H9 (cell line): ENCODE results near the gene CLMP. TPM values are rescaled to one million over a fixed set of nuclear protein-coding genes. Genes with fewer than 3 reads are reported as not detected.

ENCODE experiments used
- DNase-seq: peaks from one replicate; pipeline ENCODE4 v3.0.0-alpha.2; 2017
- H2AFZ ChIP-seq: one replicate; pipeline ENCODE4 v1.6.1; 2013; ENCODE audit warnings: mild to moderate bottlenecking, low read length, control low read depth, moderate library complexity
- H2AK5ac ChIP-seq: 2 replicates; pipeline ENCODE4 v1.6.1; 2013; ENCODE audit warnings: low read length, control low read depth, mixed read lengths; ENCODE audit not compliant: insufficient read length
- H2BK120ac ChIP-seq: one replicate; pipeline ENCODE4 v1.6.1; 2013; ENCODE audit warnings: low read depth, mild to moderate bottlenecking, low read length, control low read depth, inconsistent platforms; ENCODE audit not compliant: poor library complexity, severe bottlenecking
- H2BK12ac ChIP-seq: 2 replicates; pipeline ENCODE4 v1.6.1; 2013; ENCODE audit warnings: low read length, control low read depth, mixed read lengths, low read depth; ENCODE audit not compliant: insufficient read length
- H2BK15ac ChIP-seq: 2 replicates; pipeline ENCODE4 v1.6.1; 2013; ENCODE audit warnings: low read depth, low read length, control low read depth
- H2BK20ac ChIP-seq: one replicate; pipeline ENCODE4 v1.6.1; 2013; ENCODE audit warnings: low read depth, mild to moderate bottlenecking, low read length, control low read depth, inconsistent platforms; ENCODE audit not compliant: poor library complexity, severe bottlenecking
- H2BK5ac ChIP-seq: 2 replicates; pipeline ENCODE4 v1.6.1; 2013; ENCODE audit warnings: low read length, control low read depth, mixed read lengths; ENCODE audit not compliant: insufficient read length
- H3K14ac ChIP-seq: 2 replicates; pipeline ENCODE4 v1.6.1; 2013; ENCODE audit warnings: low read length, control low read depth; ENCODE audit not compliant: insufficient read depth
- H3K18ac ChIP-seq: 2 replicates; pipeline ENCODE4 v1.6.1; 2013; ENCODE audit warnings: low read depth, mild to moderate bottlenecking, mixed read lengths, low read length, control low read depth; ENCODE audit not compliant: insufficient read length
- H3K23ac ChIP-seq: 2 replicates; pipeline ENCODE4 v1.6.1; 2013; ENCODE audit warnings: low read length, control low read depth, mixed read lengths, low read depth; ENCODE audit not compliant: insufficient read length
- H3K23me2 ChIP-seq: 2 replicates; pipeline ENCODE4 v1.6.1; 2013; ENCODE audit warnings: low read depth, mild to moderate bottlenecking, mixed read lengths, low read length, control low read depth; ENCODE audit not compliant: insufficient read length, poor library complexity, severe bottlenecking
- H3K27ac ChIP-seq: 2 replicates; pipeline ENCODE4 v1.5.1; 2013; ENCODE audit warnings: low read length, control low read depth, mixed read lengths, low read depth; ENCODE audit not compliant: insufficient read length
- H3K27me3 ChIP-seq: 2 replicates; pipeline ENCODE4 v1.6.1; 2013; ENCODE audit warnings: low read length, control low read depth, inconsistent platforms; ENCODE audit not compliant: insufficient read depth
- H3K4ac ChIP-seq: 2 replicates; pipeline ENCODE4 v1.6.1; 2013; ENCODE audit warnings: low read depth, mild to moderate bottlenecking, control low read depth, inconsistent platforms, low read length, moderate library complexity
- H3K4me1 ChIP-seq: 2 replicates; pipeline ENCODE4 v1.6.1; 2013; ENCODE audit warnings: low read length, control low read depth, inconsistent platforms; ENCODE audit not compliant: insufficient read depth
- H3K4me2 ChIP-seq: 2 replicates; pipeline ENCODE4 v1.6.1; 2013; ENCODE audit warnings: low read length, control low read depth, mixed read lengths; ENCODE audit not compliant: insufficient read length, insufficient read depth
- H3K56ac ChIP-seq: 2 replicates; pipeline ENCODE4 v1.6.1; 2013; ENCODE audit warnings: low read depth, mild to moderate bottlenecking, mixed read lengths, low read length, control low read depth; ENCODE audit not compliant: insufficient read length
- H3K79me1 ChIP-seq: 2 replicates; pipeline ENCODE4 v1.6.1; 2013; ENCODE audit warnings: low read depth, mild to moderate bottlenecking, moderate library complexity, low read length, control low read depth, inconsistent platforms; ENCODE audit not compliant: insufficient read depth, poor library complexity, severe bottlenecking
- H3K79me2 ChIP-seq: 2 replicates; pipeline ENCODE4 v1.6.1; 2013; ENCODE audit warnings: low read length, control low read depth, inconsistent platforms; ENCODE audit not compliant: insufficient read depth
- H3K9ac ChIP-seq: 2 replicates; pipeline ENCODE4 v1.6.1; 2013; ENCODE audit warnings: low read length, control low read depth, mixed read lengths; ENCODE audit not compliant: insufficient read length; ENCODE audit errors: extremely low read depth
- H3K9me3 ChIP-seq: one replicate; pipeline ENCODE4 v1.6.1; 2013; ENCODE audit warnings: low read depth, low read length, inconsistent platforms; ENCODE audit not compliant: control insufficient read depth
- H3T11ph ChIP-seq: one replicate; pipeline ENCODE4 v1.6.1; 2013; ENCODE audit warnings: mild to moderate bottlenecking, low read length, control low read depth, inconsistent platforms
- H4K20me1 ChIP-seq: one replicate; pipeline ENCODE4 v1.6.1; 2013; ENCODE audit not compliant: control insufficient read depth, insufficient read length, insufficient read depth
- H4K5ac ChIP-seq: 2 replicates; pipeline ENCODE4 v1.6.1; 2013; ENCODE audit warnings: low read depth, mild to moderate bottlenecking, mixed read lengths, low read length, control low read depth; ENCODE audit not compliant: insufficient read length
- H4K8ac ChIP-seq: replicated peaks from 2 replicates; pipeline ENCODE4 v1.6.1; 2013; ENCODE audit warnings: low read length, control low read depth, mixed read lengths, low read depth; ENCODE audit not compliant: insufficient read length
- H4K91ac ChIP-seq: 2 replicates; pipeline ENCODE4 v1.6.1; 2013; ENCODE audit warnings: low read depth, mild to moderate bottlenecking, moderate library complexity, mixed read lengths, low read length, control low read depth; ENCODE audit not compliant: insufficient read length
- H3K27ac Mint-ChIP-seq, 3 experiments: 2 replicates in 2 of 3; 3 replicates in 1 of 3; pipeline ENCODE4 v1.8.0; 2020 to 2021; ENCODE audit warnings: mixed read lengths in 3 of 3, mild to moderate bottlenecking in 1 of 3, moderate library complexity in 1 of 3
- H3K27me3 Mint-ChIP-seq: 2 replicates; pipeline ENCODE4 v1.8.0; 2021; ENCODE audit warnings: low read depth, mild to moderate bottlenecking, moderate library complexity, mixed read lengths
- H3K36me3 Mint-ChIP-seq, 3 experiments: 2 replicates in 2 of 3; 3 replicates in 1 of 3; pipeline ENCODE4 v1.8.0; 2020 to 2021; ENCODE audit warnings: low read depth in 3 of 3, mixed read lengths in 3 of 3; ENCODE audit not compliant: insufficient read depth in 1 of 3
- H3K4me1 Mint-ChIP-seq, 2 experiments: 2 replicates each; pipeline ENCODE4 v1.8.0; 2020; ENCODE audit warnings: mixed read lengths in 2 of 2
- H3K4me3 Mint-ChIP-seq, 2 experiments: 2 replicates in 1 of 2; 3 replicates in 1 of 2; pipeline ENCODE4 v1.8.0; 2020 to 2021; ENCODE audit warnings: mild to moderate bottlenecking in 2 of 2, mixed read lengths in 2 of 2, moderate library complexity in 1 of 2
- H3K9me3 Mint-ChIP-seq, 2 experiments: 2 replicates in 1 of 2; 3 replicates in 1 of 2; pipeline ENCODE4 v1.8.0; 2020; ENCODE audit warnings: mild to moderate bottlenecking in 2 of 2, mixed read lengths in 2 of 2, moderate library complexity in 1 of 2
- WGBS: extraction: QIAGEN DNeasy Blood & Tissue Kit; methylation state at CpG from one replicate; pipeline ENCODE4 v1.1.7; 2013; ENCODE audit warnings: missing lambda C conversion rate, low lambda C conversion rate, mixed read lengths; ENCODE audit not compliant: insufficient read length; ENCODE audit errors: extremely low coverage; 5-methylcytosine and 5-hydroxymethylcytosine counted together
- total RNA-seq: library from RNA; stranded (reverse); gene quantifications from 2 replicates; pipeline ENCODE4 v1.2.1, GENCODE V29; 2021
- TF ChIP-seq, protein P1 (sequence below): fragments of 200-600 bp; sonication (generic); conservative IDR thresholded peaks from 3 replicates; pipeline ENCODE4 v1.8.0; 2021; ENCODE audit warnings: antibody characterized with exemption, mild to moderate bottlenecking

Gene CLMP
- total RNA-seq, 1 experiment from 2014 or later: 13.8 TPM

GRCh38 chr11:123231777-123232176 lies 36.7 kb upstream of the CLMP start:
- Histone ChIP-seq H3K4ac (no peak overlapping the region), H3T11ph (no peak overlapping the region), H3K56ac (no peak overlapping the region), H4K20me1 (no peaks in the 10 kb centered on the region), H3K4me1 (peaks cover 7% of the 10 kb centered on the region; the same call in 1 of the 2 replicates), H3K79me1 (no peaks in the 10 kb centered on the region), H2BK12ac (no peak overlapping the region), H3K9ac (no peak overlapping the region), H3K4me2 (no peak overlapping the region), H3K18ac (no peak overlapping the region), H2BK5ac (no peak overlapping the region), H4K8ac (no peak overlapping the region), H3K23ac (no peak overlapping the region), H2BK20ac (no peak overlapping the region), H4K91ac (no peak overlapping the region), H2AK5ac (no peak overlapping the region), H4K5ac (no peak overlapping the region), H3K79me2 (no peaks in the 10 kb centered on the region), H3K27ac (no peak overlapping the region), H3K27me3 (no peaks in the 10 kb centered on the region), H3K23me2 (no peaks in the 10 kb centered on the region), H2BK120ac (no peak overlapping the region), H2BK15ac (no peak overlapping the region), H2AFZ (no peak overlapping the region), H3K9me3 (no peaks in the 10 kb centered on the region), H3K14ac (no peak overlapping the region)
- H3K27me3 Mint-ChIP-seq: no peaks in the 10 kb centered on the region; the same call in 1 of the 2 replicates
- no peak overlapping the region for H3K27ac Mint-ChIP-seq
- H3K4me1 Mint-ChIP-seq: peaks cover 15 to 17% of the 10 kb centered on the region in 2 experiments
- DNase-seq: no peak
- no peaks in the 10 kb centered on the region for H3K36me3 Mint-ChIP-seq
- no peak overlapping the region for H3K4me3 Mint-ChIP-seq
- no CpG with 5 or more reads among the region's 3 CpGs for WGBS
- TF ChIP-seq, protein P1, sequence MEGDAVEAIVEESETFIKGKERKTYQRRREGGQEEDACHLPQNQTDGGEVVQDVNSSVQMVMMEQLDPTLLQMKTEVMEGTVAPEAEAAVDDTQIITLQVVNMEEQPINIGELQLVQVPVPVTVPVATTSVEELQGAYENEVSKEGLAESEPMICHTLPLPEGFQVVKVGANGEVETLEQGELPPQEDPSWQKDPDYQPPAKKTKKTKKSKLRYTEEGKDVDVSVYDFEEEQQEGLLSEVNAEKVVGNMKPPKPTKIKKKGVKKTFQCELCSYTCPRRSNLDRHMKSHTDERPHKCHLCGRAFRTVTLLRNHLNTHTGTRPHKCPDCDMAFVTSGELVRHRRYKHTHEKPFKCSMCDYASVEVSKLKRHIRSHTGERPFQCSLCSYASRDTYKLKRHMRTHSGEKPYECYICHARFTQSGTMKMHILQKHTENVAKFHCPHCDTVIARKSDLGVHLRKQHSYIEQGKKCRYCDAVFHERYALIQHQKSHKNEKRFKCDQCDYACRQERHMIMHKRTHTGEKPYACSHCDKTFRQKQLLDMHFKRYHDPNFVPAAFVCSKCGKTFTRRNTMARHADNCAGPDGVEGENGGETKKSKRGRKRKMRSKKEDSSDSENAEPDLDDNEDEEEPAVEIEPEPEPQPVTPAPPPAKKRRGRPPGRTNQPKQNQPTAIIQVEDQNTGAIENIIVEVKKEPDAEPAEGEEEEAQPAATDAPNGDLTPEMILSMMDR: no peak
- H3K9me3 Mint-ChIP-seq: no peaks in the 10 kb centered on the region
